B cell (primary cell): ENCODE measurements around the gene ALDH1L2. TPM values are rescaled to one million over a fixed set of nuclear protein-coding genes. Genes with fewer than 3 reads are reported as not detected.

Experiments
- ATAC-seq: fragments of 200-7000 bp; cut with Tn5 transposase; one replicate; pipeline ENCODE4 v1.10.0; 2021; ENCODE audit warnings: low read depth, mild to moderate bottlenecking, moderate number of reproducible peaks, moderate library complexity
- CTCF ChIA-PET: fragments of 350-600 bp; sonication (Branson Sonifier 250); formaldehyde crosslinking; loops from one replicate; lab custom pipeline; 2021; ENCODE audit warnings: antibody characterized with exemption, inconsistent platforms; lab: Charles Lee
- POLR2A ChIA-PET: fragments of 350-600 bp; sonication (Branson Sonifier 250); formaldehyde crosslinking; loops from one replicate; lab custom pipeline; 2021; ENCODE audit warnings: antibody characterized with exemption; lab: Charles Lee
- DNase-seq: peaks from one replicate; pipeline ENCODE4 v3.0.0; 2013
- H2AFZ ChIP-seq: 2 replicates; pipeline ENCODE4 v1.6.1; 2012; ENCODE audit warnings: mild to moderate bottlenecking, low read depth, low read length; ENCODE audit not compliant: insufficient read depth, poor library complexity, severe bottlenecking
- H3K27ac ChIP-seq, 2 donors: 1 replicate in 1 of 2; 2 replicates in 1 of 2; pipeline ENCODE4 v1.5.1; 2012 to 2013; ENCODE audit warnings: low read length in 2 of 2, mild to moderate bottlenecking in 2 of 2, moderate library complexity in 1 of 2
- H3K27me3 ChIP-seq, 4 experiments: fragments of 200-600 bp in 1 of 4; sonication (generic) in 1 of 4; replicated peaks in 1 of 4; 1 replicate in 2 of 4; 2 replicates in 2 of 4; pipeline versions ENCODE4 v1.6.1 to v1.7.0; 2013 to 2016; ENCODE audit warnings: low read length in 3 of 4, mild to moderate bottlenecking in 2 of 4, mixed read lengths in 1 of 4, moderate library complexity in 1 of 4; ENCODE audit not compliant: insufficient read depth in 4 of 4, control insufficient read depth in 3 of 4; ENCODE audit errors: control extremely low read depth in 1 of 4
- H3K36me3 ChIP-seq, 2 experiments: replicated peaks in 1 of 2; 1 replicate in 1 of 2; 2 replicates in 1 of 2; pipeline versions ENCODE4 v1.6.1 to v1.7.1; 2013; ENCODE audit warnings: low read length in 1 of 2; ENCODE audit not compliant: insufficient read depth in 2 of 2, control insufficient read depth in 1 of 2; ENCODE audit errors: control extremely low read depth in 1 of 2, extremely low read depth in 1 of 2
- H3K4me1 ChIP-seq, 2 donors: fragments of 200-600 bp in 1 of 2; sonication (generic) in 1 of 2; 1 replicate in 1 of 2; 2 replicates in 1 of 2; pipeline versions ENCODE4 v1.5.1 to v1.6.1; 2013 to 2017; ENCODE audit warnings: low read length in 2 of 2; ENCODE audit not compliant: control insufficient read depth in 2 of 2, insufficient read depth in 2 of 2
- H3K4me2 ChIP-seq: replicated peaks from 2 replicates; pipeline ENCODE3; 2012; ENCODE audit warnings: mild to moderate bottlenecking, low read depth, low read length; ENCODE audit not compliant: poor library complexity, severe bottlenecking
- H3K4me3 ChIP-seq, 5 experiments: fragments of 200-600 bp in 1 of 5; sonication (generic) in 1 of 5; 1 replicate in 3 of 5; 2 replicates in 2 of 5; pipeline versions ENCODE4 v1.5.1 to v1.7.0; 2011 to 2016; ENCODE audit warnings: low read length in 4 of 5, mild to moderate bottlenecking in 4 of 5, low read depth in 2 of 5, control low read depth in 1 of 5, moderate library complexity in 1 of 5; ENCODE audit not compliant: insufficient read depth in 1 of 5; ENCODE audit errors: control extremely low read depth in 1 of 5, extremely low read depth in 1 of 5
- H3K79me2 ChIP-seq: fragments of 200-600 bp; sonication (generic); one replicate; pipeline ENCODE4 v1.6.0; 2016; ENCODE audit warnings: low read length; ENCODE audit not compliant: control insufficient read depth, insufficient read depth
- H3K9ac ChIP-seq: fragments of 200-600 bp; sonication (generic); 2 replicates; pipeline ENCODE4 v1.6.1; 2017; ENCODE audit warnings: mild to moderate bottlenecking, low read length, moderate library complexity
- H3K9me3 ChIP-seq, 3 donors: one replicate each; pipeline versions ENCODE4 v1.6.1 to v1.7.1; 2013; ENCODE audit warnings: low read length in 2 of 3; ENCODE audit not compliant: control insufficient read depth in 2 of 3, insufficient read depth in 1 of 3; ENCODE audit errors: control extremely low read depth in 1 of 3
- H4K20me1 ChIP-seq: 2 replicates; pipeline ENCODE4 v1.6.0; 2012; ENCODE audit warnings: mild to moderate bottlenecking, low read length; ENCODE audit not compliant: insufficient read depth, control insufficient read depth, poor library complexity, severe bottlenecking
- H3K27ac Mint-ChIP-seq: one replicate; pipeline ENCODE4 v1.8.0; 2021; ENCODE audit warnings: mixed read lengths
- H3K27me3 Mint-ChIP-seq: one replicate; pipeline ENCODE4 v1.8.0; 2021; ENCODE audit warnings: mixed read lengths
- H3K4me1 Mint-ChIP-seq: one replicate; pipeline ENCODE4 v1.8.0; 2021; ENCODE audit warnings: mixed read lengths
- H3K4me3 Mint-ChIP-seq: one replicate; pipeline ENCODE4 v1.8.0; 2021; ENCODE audit warnings: mixed read lengths
- H3K9me3 Mint-ChIP-seq: one replicate; pipeline ENCODE4 v1.8.0; 2022; ENCODE audit warnings: mixed read lengths; ENCODE audit not compliant: insufficient read depth
- CTCF ChIP-seq: fragments of 200-600 bp; IDR thresholded peaks from one replicate; pipeline ENCODE4 v1.8.0; 2022; ENCODE audit warnings: antibody characterized with exemption, mild to moderate bottlenecking
- EZH2 ChIP-seq: IDR thresholded peaks from 2 replicates; pipeline ENCODE4 v1.6.1; 2012; ENCODE audit warnings: borderline replicate concordance, low read depth, mild to moderate bottlenecking, moderate library complexity, low read length; ENCODE audit not compliant: insufficient read depth, poor library complexity, severe bottlenecking
- WGBS: methylation state at CpG from one replicate; pipeline ENCODE4 v1.1.5; 2013; ENCODE audit warnings: missing lambda C conversion rate; ENCODE audit not compliant: insufficient coverage; 5-methylcytosine and 5-hydroxymethylcytosine counted together
- intact Hi-C: fragments of 100-400 bp; cut with micrococcal nuclease; formaldehyde crosslinking; loops from one replicate; pipeline ENCODE4 v1.10.0; 2022
- polyA plus RNA-seq: library from polyadenylated mRNA; depleted of rRNA; stranded (reverse); fragments of >200 nt; gene quantifications from 2 replicates; pipeline ENCODE4 v1.2.3, GENCODE V29; 2012
- total RNA-seq, 2 donors: library from RNA; stranded (reverse); fragments of 120-200 nt in 1 of 2; gene quantifications; 1 replicate in 1 of 2; 2 replicates in 1 of 2; pipeline versions ENCODE4 v1.2.3 to v1.2.4, GENCODE V29; 2013 to 2022

ALDH1L2 gene
- total and polyA plus RNA-seq, 2 donors (not counting 1 experiment from before 2014, with no cell fraction given), result 0.04 to 0.32 TPM

DNA sequence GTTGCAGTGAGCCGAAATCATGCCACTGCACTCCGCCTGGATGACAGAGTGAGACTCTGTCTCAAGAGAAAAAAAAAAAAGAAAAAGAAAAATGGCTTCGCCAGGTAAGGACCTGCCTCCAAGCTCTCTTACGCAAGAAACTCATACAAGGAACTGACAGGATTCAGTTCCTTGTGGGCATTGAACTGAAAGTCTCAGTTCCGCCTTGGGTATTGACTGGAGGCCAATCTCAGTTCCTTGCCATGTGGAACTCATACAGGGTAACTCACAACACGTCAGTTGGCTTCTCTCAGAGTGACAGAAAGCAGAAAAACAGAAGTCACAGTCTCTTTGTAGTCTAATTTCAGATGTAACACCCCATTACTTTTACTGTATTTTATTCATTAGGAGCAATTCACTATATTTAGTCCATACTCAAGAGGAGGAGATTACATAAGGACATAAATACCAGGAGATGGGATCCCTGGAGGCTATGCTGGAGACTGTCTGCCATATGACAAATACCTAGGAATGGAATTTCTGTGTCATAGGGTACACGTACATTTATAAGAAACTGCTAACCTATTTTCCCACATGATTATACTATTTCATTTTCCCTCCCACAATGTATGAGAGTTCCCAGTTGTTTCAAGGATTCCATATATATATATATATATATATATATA lies 109.5 kb downstream of the ALDH1L2 start:
- intact Hi-C loops, result loop anchor here (1.0 to 5.0 kb wide), 3 partner anchors 12 to 78 kb away; partner anchors contain the start of genes NOPCHAP1 and SLC41A2
- H3K36me3 ChIP-seq, result no peaks in the 10 kb centered on the region
- Mint-ChIP-seq H3K4me1 (peaks cover 30% of the 10 kb centered on the region), H3K9me3 (no peaks in the 10 kb centered on the region), H3K27ac (peak overlapping the region; percentile 76), H3K4me3 (peak overlapping the region; percentile 69), H3K27me3 (no peaks in the 10 kb centered on the region)
- peak overlapping the region; percentile 71 to 76 for H3K27ac ChIP-seq
- ChIA-PET CTCF (interaction anchor here (2.5 kb wide), 1 partner anchor 11 kb away, joined by 5 read pairs; the partner anchor contains the start of gene NOPCHAP1), POLR2A (interaction anchor here (0.5 to 1.7 kb wide), 3 partner anchors 16 to 404 kb away, joined by 3 to 6 read pairs (median 4); partner anchors contain the start of gene SLC41A2)
- peak; percentile 99 for ATAC-seq
- H2AFZ ChIP-seq, result peak overlapping the region; percentile 31
- TF ChIP-seq CTCF, result no peak
- TF ChIP-seq EZH2, result no peak
- 29% methylated on average over 5 of the region's 7 CpGs for WGBS
- peak; percentile 92 for DNase-seq
- H3K9me3 ChIP-seq, result peaks cover 0 to 6% (median 0%) of the 10 kb centered on the region in 3 donors
- no peak overlapping the region for H3K9ac ChIP-seq
- peaks cover 24 to 32% of the 10 kb centered on the region in 2 donors for H3K4me1 ChIP-seq
- H3K79me2 ChIP-seq, result no peaks in the 10 kb centered on the region
- H3K27me3 ChIP-seq, result no peaks in the 10 kb centered on the region
- no peaks in the 10 kb centered on the region for H4K20me1 ChIP-seq
- peak overlapping the region in 1 of 5 experiments; percentile 7 for H3K4me3 ChIP-seq
- peak overlapping the region; percentile 55 for H3K4me2 ChIP-seq

- Histone ChIP-seq H4K20me1 (no peaks in the 10 kb centered on the region), H3K9ac (no peak overlapping the region), H3K79me2 (no peaks in the 10 kb centered on the region), H3K4me1 (peaks cover 24 to 32% of the 10 kb centered on the region in 2 donors), H3K4me3 (no peak overlapping the region), H3K4me2 (no peak overlapping the region), H3K9me3 (peaks cover 0 to 6% (median 0%) of the 10 kb centered on the region in 3 donors), H3K27ac (no peak overlapping the region), H3K36me3 (no peaks in the 10 kb centered on the region), H2AFZ (no peak overlapping the region), H3K27me3 (no peaks in the 10 kb centered on the region)
- peaks cover 31% of the 10 kb centered on the region for H3K4me1 Mint-ChIP-seq
- no peak for ATAC-seq
- no peak for TF ChIP-seq CTCF
- TF ChIP-seq EZH2, result no peak
- ChIA-PET POLR2A (interaction anchor here (0.7 kb wide), 1 partner anchor 30 kb away, joined by 3 read pairs; no protein-coding TSS in a partner anchor), CTCF (interaction anchor here (0.7 kb wide), 1 partner anchor 590 kb away, joined by 4 read pairs; no protein-coding TSS in a partner anchor)
- H3K27ac Mint-ChIP-seq, result no peak overlapping the region
- intact Hi-C loops, result loop anchor here (5.0 kb wide), 1 partner anchor 79 kb away; no protein-coding TSS in a partner anchor
- WGBS, result no CpG with 5 or more reads among the region's 5 CpGs
- H3K9me3 Mint-ChIP-seq, result no peaks in the 10 kb centered on the region
- no peaks in the 10 kb centered on the region for H3K27me3 Mint-ChIP-seq
- H3K4me3 Mint-ChIP-seq, result no peak overlapping the region
- DNase-seq, result no peak
These were observed 111.0 kb downstream of the ALDH1L2 start for GRCh38 chr12:104973250-104973649.
